Ovary (tissue), 3 donors: ENCODE results near the gene PRUNE1.

Experiments
- EP300 ChIP-seq: sonication (generic); formaldehyde crosslinking; IDR thresholded peaks from one replicate; pipeline ENCODE4 v1.6.1; 2017; ENCODE audit warnings: antibody characterized with exemption
- TF ChIP-seq, protein P1 (sequence below), 3 donors: fragments of 450-650 bp in 2 of 3; fragments of 200-600 bp in 1 of 3; IDR thresholded peaks; one replicate each; pipeline versions ENCODE4 v1.5.1 to v1.8.0; 2016 to 2022; ENCODE audit warnings: antibody characterized with exemption in 3 of 3, mild to moderate bottlenecking in 1 of 3
- donor health status: DM: no; HTN: no; CAD: no.

- TF ChIP-seq, protein P1, sequence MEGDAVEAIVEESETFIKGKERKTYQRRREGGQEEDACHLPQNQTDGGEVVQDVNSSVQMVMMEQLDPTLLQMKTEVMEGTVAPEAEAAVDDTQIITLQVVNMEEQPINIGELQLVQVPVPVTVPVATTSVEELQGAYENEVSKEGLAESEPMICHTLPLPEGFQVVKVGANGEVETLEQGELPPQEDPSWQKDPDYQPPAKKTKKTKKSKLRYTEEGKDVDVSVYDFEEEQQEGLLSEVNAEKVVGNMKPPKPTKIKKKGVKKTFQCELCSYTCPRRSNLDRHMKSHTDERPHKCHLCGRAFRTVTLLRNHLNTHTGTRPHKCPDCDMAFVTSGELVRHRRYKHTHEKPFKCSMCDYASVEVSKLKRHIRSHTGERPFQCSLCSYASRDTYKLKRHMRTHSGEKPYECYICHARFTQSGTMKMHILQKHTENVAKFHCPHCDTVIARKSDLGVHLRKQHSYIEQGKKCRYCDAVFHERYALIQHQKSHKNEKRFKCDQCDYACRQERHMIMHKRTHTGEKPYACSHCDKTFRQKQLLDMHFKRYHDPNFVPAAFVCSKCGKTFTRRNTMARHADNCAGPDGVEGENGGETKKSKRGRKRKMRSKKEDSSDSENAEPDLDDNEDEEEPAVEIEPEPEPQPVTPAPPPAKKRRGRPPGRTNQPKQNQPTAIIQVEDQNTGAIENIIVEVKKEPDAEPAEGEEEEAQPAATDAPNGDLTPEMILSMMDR (IDR thresholded peaks at IDR 0.05): no peak
- no peak for TF ChIP-seq EP300
These were observed 22.9 kb upstream of the PRUNE1 start for GRCh38 chr1:150985179-150985825.
